Measurements from ENCODE around the gene TREML1. TPM values are rescaled to one million over a fixed set of nuclear protein-coding genes. Genes with fewer than 3 reads are reported as not detected.

Gene TREML1
- total RNA-seq, 1 experiment from 2014 or later = not detected

- CTCF ChIA-PET = no interaction called here
Measured at GRCh38 chr6:41136911-41137310, 17.2 kb downstream of the TREML1 start.

GRCh38 chr6:41135062-41135832, 18.9 kb downstream of the TREML1 start:
- Mint-ChIP-seq H3K4me1 (ENCODE audit: low read depth, unreplicated experiment) (no peaks in the 10 kb centered on the region), H3K27ac (ENCODE audit: unreplicated experiment) (no peak overlapping the region), H3K36me3 (ENCODE audit: insufficient read depth, unreplicated experiment) (no peaks in the 10 kb centered on the region), H3K27me3 (ENCODE audit: unreplicated experiment) (no peaks in the 10 kb centered on the region), H3K9me3 (ENCODE audit: low read depth, unreplicated experiment) (no peaks in the 10 kb centered on the region), H3K4me3 (ENCODE audit: low read depth, unreplicated experiment) (no peak overlapping the region)
- DNase-seq = no peak
- no peak for TF ChIP-seq CTCF (IDR thresholded peaks at IDR 0.05; ENCODE audit: unreplicated experiment)
- BruUV-seq (replicated peaks) = no TSS peak
- CTCF ChIA-PET = no interaction called here
- intact Hi-C loops (cut with micrococcal nuclease; ENCODE audit: unreplicated experiment) = no loop called here

More at GRCh38 chr6:41136911-41137310, 17.2 kb downstream of the TREML1 start:
- Mint-ChIP-seq H3K27me3 (ENCODE audit: unreplicated experiment) (no peaks in the 10 kb centered on the region), H3K4me1 (ENCODE audit: low read depth, unreplicated experiment) (no peaks in the 10 kb centered on the region), H3K27ac (ENCODE audit: unreplicated experiment) (no peak overlapping the region), H3K4me3 (ENCODE audit: low read depth, unreplicated experiment) (no peak overlapping the region), H3K36me3 (ENCODE audit: insufficient read depth, unreplicated experiment) (no peaks in the 10 kb centered on the region), H3K9me3 (ENCODE audit: low read depth, unreplicated experiment) (no peaks in the 10 kb centered on the region)
- BruUV-seq (replicated peaks) = no TSS peak
- no peak for TF ChIP-seq CTCF (IDR thresholded peaks at IDR 0.05; ENCODE audit: unreplicated experiment)
- intact Hi-C loops (cut with micrococcal nuclease; ENCODE audit: unreplicated experiment) = no loop called here
- DNase-seq = no peak

- intact Hi-C loops (cut with micrococcal nuclease; ENCODE audit: unreplicated experiment) = no loop called here
Measured at GRCh38 chr6:41132254-41132653, 21.9 kb downstream of the TREML1 start.

GRCh38 chr6:41125282-41125681, 28.9 kb downstream of the TREML1 start:
- CTCF ChIA-PET = interaction anchor here (1.3 kb wide), 1 partner anchor 57 kb away, joined by 3 read pairs; no protein-coding TSS in a partner anchor
- Mint-ChIP-seq H3K27me3 (ENCODE audit: unreplicated experiment) (no peaks in the 10 kb centered on the region), H3K27ac (ENCODE audit: unreplicated experiment) (no peak overlapping the region), H3K4me1 (ENCODE audit: low read depth, unreplicated experiment) (no peaks in the 10 kb centered on the region), H3K9me3 (ENCODE audit: low read depth, unreplicated experiment) (no peaks in the 10 kb centered on the region), H3K36me3 (ENCODE audit: insufficient read depth, unreplicated experiment) (no peaks in the 10 kb centered on the region), H3K4me3 (ENCODE audit: low read depth, unreplicated experiment) (no peak overlapping the region)
- intact Hi-C loops (cut with micrococcal nuclease; ENCODE audit: unreplicated experiment) = no loop called here
- no peak for TF ChIP-seq CTCF (IDR thresholded peaks at IDR 0.05; ENCODE audit: unreplicated experiment)
- DNase-seq = no peak
- BruUV-seq (replicated peaks) = no TSS peak

More at GRCh38 chr6:41132254-41132653, 21.9 kb downstream of the TREML1 start:
- no TSS peak for BruUV-seq (replicated peaks)
- Mint-ChIP-seq H3K4me3 (ENCODE audit: low read depth, unreplicated experiment) (no peak overlapping the region), H3K27me3 (ENCODE audit: unreplicated experiment) (no peaks in the 10 kb centered on the region), H3K27ac (ENCODE audit: unreplicated experiment) (no peak overlapping the region), H3K9me3 (ENCODE audit: low read depth, unreplicated experiment) (no peaks in the 10 kb centered on the region), H3K36me3 (ENCODE audit: insufficient read depth, unreplicated experiment) (no peaks in the 10 kb centered on the region), H3K4me1 (ENCODE audit: low read depth, unreplicated experiment) (no peaks in the 10 kb centered on the region)
- no peak for DNase-seq
- no peak for TF ChIP-seq CTCF (IDR thresholded peaks at IDR 0.05; ENCODE audit: unreplicated experiment)
- CTCF ChIA-PET = interaction anchor here (0.5 to 1.2 kb wide), 3 partner anchors 21 to 206 kb away, joined by 3 to 6 read pairs (median 3); no protein-coding TSS in a partner anchor

Measured in Calu3 (cell line).